Lower leg skin (tissue), 4 donors: ENCODE data around the gene INSC. TPM values are rescaled to one million over a fixed set of nuclear protein-coding genes. Genes with fewer than 3 reads are reported as not detected.

Experiments
- DNase-seq, 2 donors: peaks; one replicate each; pipeline ENCODE4 v3.0.0-alpha.2; 2019; ENCODE audit warnings: low spot score in 2 of 2
- H3K4me3 ChIP-seq: fragments of 200-600 bp; sonication (generic); 2 replicates; pipeline ENCODE4 v1.5.1; 2017; ENCODE audit warnings: mild to moderate bottlenecking, low read depth; ENCODE audit not compliant: poor library complexity, severe bottlenecking
- CTCF ChIP-seq, 3 donors: fragments of 450-650 bp; IDR thresholded peaks; one replicate each; pipeline ENCODE4 v1.5.1; 2016; ENCODE audit warnings: antibody characterized with exemption in 3 of 3, mild to moderate bottlenecking in 3 of 3, moderate library complexity in 2 of 3
- POLR2A ChIP-seq, 2 donors: fragments of 450-650 bp; IDR thresholded peaks; one replicate each; pipeline ENCODE4 v1.6.1; 2016 to 2017; ENCODE audit warnings: antibody characterized with exemption in 2 of 2, mild to moderate bottlenecking in 1 of 2, moderate library complexity in 1 of 2
- WGBS, 2 donors: methylation state at CpG; one replicate each; pipeline ENCODE4 v1.1.5; 2018; 5-methylcytosine and 5-hydroxymethylcytosine counted together
- intact Hi-C: fragments of 100-400 bp; cut with DNase I; formaldehyde crosslinking; loops from one replicate; pipeline ENCODE4 v1.15.0; 2023; ENCODE audit warnings: low total_unique reads
- total RNA-seq, 4 donors: library from RNA; depleted of rRNA; stranded (reverse); fragments of >200 nt; gene quantifications; one replicate each; pipeline ENCODE4 v1.1.0, GENCODE V29; 2016

INSC gene
- total RNA-seq, 4 donors from 2014 or later, result 0.23 to 0.27 TPM; not detected in 2

GRCh38 chr11:15139958-15140659 is 25.4 kb downstream of the INSC start:
- 95 to 97% methylated on average over 4 of the region's 4 CpGs for WGBS, 2 donors
- H3K4me3 ChIP-seq, result no peak overlapping the region
- no peak for DNase-seq
- intact Hi-C loops, result no loop called here
- no peak for TF ChIP-seq POLR2A (IDR thresholded peaks at IDR 0.05)
- no peak for TF ChIP-seq CTCF (IDR thresholded peaks at IDR 0.05)

- DNase-seq, result no peak
- WGBS, 2 donors, result 58 to 77% methylated on average over 3 of the region's 3 CpGs
- no peak for TF ChIP-seq POLR2A (IDR thresholded peaks at IDR 0.05)
- TF ChIP-seq CTCF (IDR thresholded peaks at IDR 0.05), result no peak
- no peak overlapping the region for H3K4me3 ChIP-seq
- intact Hi-C loops, result no loop called here
Measured at GRCh38 chr11:15141381-15141780, 26.7 kb downstream of the INSC start.

GRCh38 chr11:15142838-15143237 is 28.1 kb downstream of the INSC start:
- 68 to 78% methylated on average over 7 of the region's 7 CpGs for WGBS, 2 donors

GRCh38 chr11:15143855-15144254 is 29.1 kb downstream of the INSC start:
- H3K4me3 ChIP-seq, result no peak overlapping the region
- intact Hi-C loops, result no loop called here
- TF ChIP-seq POLR2A (IDR thresholded peaks at IDR 0.05) (no peak), CTCF (IDR thresholded peaks at IDR 0.05) (no peak)
- no peak for DNase-seq

More at GRCh38 chr11:15142838-15143237, 28.1 kb downstream of the INSC start:
- DNase-seq, result no peak
- H3K4me3 ChIP-seq, result no peak overlapping the region
- intact Hi-C loops, result no loop called here
- TF ChIP-seq CTCF (IDR thresholded peaks at IDR 0.05) (no peak), POLR2A (IDR thresholded peaks at IDR 0.05) (no peak)

- WGBS, 2 donors, result 68 to 92% methylated on average over 1 of the region's 1 CpG
- no peak for DNase-seq
- no peak overlapping the region for H3K4me3 ChIP-seq
- no peak for TF ChIP-seq CTCF (IDR thresholded peaks at IDR 0.05)
- TF ChIP-seq POLR2A (IDR thresholded peaks at IDR 0.05), result no peak
- intact Hi-C loops, result no loop called here
Measured at GRCh38 chr11:15144347-15144746, 29.6 kb downstream of the INSC start.

- intact Hi-C loops, result no loop called here
- TF ChIP-seq POLR2A (IDR thresholded peaks at IDR 0.05) (no peak), CTCF (IDR thresholded peaks at IDR 0.05) (no peak)
- DNase-seq, result no peak
- WGBS, 2 donors, result 46 to 56% methylated on average over 2 of the region's 2 CpGs
- no peak overlapping the region for H3K4me3 ChIP-seq
Measured at GRCh38 chr11:15145151-15145550, 30.4 kb downstream of the INSC start.
